ENCODE measurements around the gene PDGFC.
"Not testable (repeated sequence)": the region's sequence is repeated elsewhere in the genome, so short reads cannot be mapped to it uniquely, and the experiment has no call there.

Gene PDGFC

DNA sequence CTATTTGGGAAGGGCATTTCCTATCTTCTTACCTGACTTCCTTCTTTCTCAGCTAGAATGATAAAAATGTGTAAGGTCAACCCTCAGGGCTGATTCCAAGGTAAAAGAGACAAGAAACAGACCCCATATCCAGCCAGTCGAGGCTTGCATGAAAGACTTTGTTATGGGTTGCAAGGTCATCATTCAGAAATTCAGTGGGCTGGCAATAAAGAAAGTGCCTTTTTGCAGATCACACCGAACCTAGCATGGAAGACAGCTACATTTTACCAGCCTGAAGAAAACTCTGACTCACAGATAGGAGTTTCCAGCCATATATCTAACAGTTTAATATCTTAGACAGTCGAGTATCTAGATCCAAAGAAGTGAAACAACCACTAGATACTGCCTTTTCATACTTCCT, 87.4 kb downstream of the PDGFC start:
- H3K27me3 ChIP-seq (ENCODE audit: control insufficient read depth in 1 of 2, insufficient read depth in 2 of 2, low read length in 2 of 2) = no peaks in the 10 kb centered on the region
- no peak overlapping the region for H3K27ac ChIP-seq (ENCODE audit: low read length)
- H3K4me3 ChIP-seq (ENCODE audit: low read length in 2 of 2) = no peak overlapping the region
- no peaks in the 10 kb centered on the region for H3K9me3 ChIP-seq (ENCODE audit: control insufficient read depth in 2 of 2, low read length in 2 of 2)
- no peaks in the 10 kb centered on the region for H3K4me1 ChIP-seq (ENCODE audit: control insufficient read depth, insufficient read depth, low read length)
- H3K9ac ChIP-seq (ENCODE audit: low read length in 2 of 2) = no peak overlapping the region
- no peaks in the 10 kb centered on the region for H3K36me3 ChIP-seq (ENCODE audit: control insufficient read depth in 2 of 2, insufficient read depth in 2 of 2, low read length in 2 of 2)

DNA sequence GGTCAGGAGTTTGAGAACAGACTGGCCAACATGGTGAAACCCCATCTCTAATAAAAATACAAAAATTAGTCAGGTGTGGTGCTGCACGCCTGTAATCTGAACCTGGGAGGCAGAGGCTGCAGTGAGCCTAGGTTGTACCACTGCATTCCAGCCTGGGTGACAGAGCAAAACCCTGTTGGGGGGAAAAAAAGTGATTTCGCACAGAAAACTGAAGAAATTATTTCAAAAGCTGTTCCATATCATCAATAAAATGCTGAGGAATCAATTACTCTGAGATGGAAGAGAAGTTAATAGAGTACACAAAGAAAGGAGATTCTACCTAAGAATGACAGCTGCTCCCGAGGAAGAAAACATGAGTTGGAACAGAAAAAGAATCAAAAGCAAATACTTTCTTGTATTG, 95.9 kb downstream of the PDGFC start:
- Histone ChIP-seq H3K27ac (ENCODE audit: low read length) (no peak overlapping the region), H3K4me3 (ENCODE audit: low read length in 2 of 2) (no peak overlapping the region), H3K4me1 (ENCODE audit: control insufficient read depth, insufficient read depth, low read length) (no peaks in the 10 kb centered on the region), H3K9ac (ENCODE audit: low read length in 2 of 2) (no peak overlapping the region), H3K36me3 (ENCODE audit: control insufficient read depth in 2 of 2, insufficient read depth in 2 of 2, low read length in 2 of 2) (no peaks in the 10 kb centered on the region), H3K27me3 (ENCODE audit: control insufficient read depth in 1 of 2, insufficient read depth in 2 of 2, low read length in 2 of 2) (no peaks in the 10 kb centered on the region), H3K9me3 (ENCODE audit: control insufficient read depth in 2 of 2, low read length in 2 of 2) (no peaks in the 10 kb centered on the region)

DNA sequence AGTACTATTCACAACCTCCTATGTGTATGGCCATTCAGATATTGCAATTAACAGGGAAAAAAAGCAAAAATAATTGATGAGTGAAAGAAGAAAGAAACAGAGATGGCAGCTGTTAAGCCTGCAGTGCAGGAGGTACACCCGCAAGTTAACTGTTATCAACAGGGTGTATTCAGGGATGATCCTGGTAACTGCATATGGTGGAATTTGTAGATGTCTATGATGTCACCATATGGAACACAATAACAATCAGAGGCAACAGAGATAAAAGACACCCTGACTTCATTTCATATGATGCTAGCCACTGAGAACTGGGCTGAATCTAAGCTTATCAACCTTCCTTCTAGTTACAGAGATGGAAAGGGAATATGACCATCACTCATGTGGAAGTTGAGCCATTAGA, 96.5 kb downstream of the PDGFC start:
- no peak overlapping the region for H3K9ac ChIP-seq (ENCODE audit: low read length in 2 of 2)
- no peak overlapping the region for H3K4me3 ChIP-seq (ENCODE audit: low read length in 2 of 2)
- H3K27ac ChIP-seq (ENCODE audit: low read length) = no peak overlapping the region
- H3K4me1 ChIP-seq (ENCODE audit: control insufficient read depth, insufficient read depth, low read length) = no peaks in the 10 kb centered on the region
- no peaks in the 10 kb centered on the region for H3K9me3 ChIP-seq (ENCODE audit: control insufficient read depth in 2 of 2, low read length in 2 of 2)
- H3K36me3 ChIP-seq (ENCODE audit: control insufficient read depth in 2 of 2, insufficient read depth in 2 of 2, low read length in 2 of 2) = no peaks in the 10 kb centered on the region
- H3K27me3 ChIP-seq (ENCODE audit: control insufficient read depth in 1 of 2, insufficient read depth in 2 of 2, low read length in 2 of 2) = no peaks in the 10 kb centered on the region

DNA sequence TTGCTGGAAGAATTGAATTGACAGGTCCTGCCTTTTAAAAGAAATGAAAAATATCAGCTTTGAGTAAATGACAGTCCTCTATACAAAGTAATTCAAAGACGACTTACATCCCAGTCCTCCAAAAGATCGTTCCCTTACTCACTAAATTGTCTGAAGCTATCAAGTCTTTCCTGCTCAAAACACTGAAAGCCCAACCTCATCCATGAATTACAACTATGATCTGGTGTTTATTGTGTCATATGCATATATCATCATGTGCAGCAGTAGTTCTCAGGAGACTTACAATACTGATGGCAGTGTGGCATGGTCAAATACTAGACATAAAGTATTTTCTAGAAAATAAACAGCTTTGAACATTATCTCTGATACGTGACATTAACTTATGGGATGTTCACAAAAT, 97.8 kb downstream of the PDGFC start:
- Histone ChIP-seq H3K36me3 (ENCODE audit: control insufficient read depth in 2 of 2, insufficient read depth in 2 of 2, low read length in 2 of 2) (no peaks in the 10 kb centered on the region), H3K4me1 (ENCODE audit: control insufficient read depth, insufficient read depth, low read length) (no peaks in the 10 kb centered on the region), H3K27ac (ENCODE audit: low read length) (no peak overlapping the region), H3K9ac (ENCODE audit: low read length in 2 of 2) (no peak overlapping the region), H3K9me3 (ENCODE audit: control insufficient read depth in 2 of 2, low read length in 2 of 2) (no peaks in the 10 kb centered on the region), H3K4me3 (ENCODE audit: low read length in 2 of 2) (no peak overlapping the region), H3K27me3 (ENCODE audit: control insufficient read depth in 1 of 2, insufficient read depth in 2 of 2, low read length in 2 of 2) (no peaks in the 10 kb centered on the region)

DNA sequence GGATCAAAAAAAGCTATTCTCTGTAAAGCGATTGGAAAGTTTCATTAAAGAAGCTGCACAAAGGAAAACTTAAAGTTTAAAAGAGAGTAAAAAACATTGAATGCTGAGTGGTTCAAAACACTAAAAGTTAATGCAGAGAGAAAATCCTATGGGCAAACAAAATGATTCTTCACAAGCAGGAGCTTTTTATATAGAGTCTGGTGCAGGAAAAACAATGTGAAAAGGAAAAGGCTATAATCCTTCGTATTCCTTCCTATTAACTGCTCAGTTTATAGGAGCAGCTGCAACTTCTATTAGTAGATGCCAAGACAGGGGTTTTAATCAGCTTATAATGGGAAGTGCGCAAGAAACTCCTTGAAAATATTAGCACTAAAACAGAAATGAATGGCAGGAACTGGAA, 100.7 kb downstream of the PDGFC start:
- no peak overlapping the region for H3K4me3 ChIP-seq (ENCODE audit: low read length in 2 of 2)
- H3K27ac ChIP-seq (ENCODE audit: low read length) = no peak overlapping the region
- H3K9ac ChIP-seq (ENCODE audit: low read length in 2 of 2) = no peak overlapping the region
- H3K27me3 ChIP-seq (ENCODE audit: control insufficient read depth in 1 of 2, insufficient read depth in 2 of 2, low read length in 2 of 2) = no peaks in the 10 kb centered on the region
- no peaks in the 10 kb centered on the region for H3K36me3 ChIP-seq (ENCODE audit: control insufficient read depth in 2 of 2, insufficient read depth in 2 of 2, low read length in 2 of 2)
- peaks cover 0 to 3% of the 10 kb centered on the region in 2 donors for H3K9me3 ChIP-seq (ENCODE audit: control insufficient read depth in 2 of 2, low read length in 2 of 2)
- no peaks in the 10 kb centered on the region for H3K4me1 ChIP-seq (ENCODE audit: control insufficient read depth, insufficient read depth, low read length)

DNA sequence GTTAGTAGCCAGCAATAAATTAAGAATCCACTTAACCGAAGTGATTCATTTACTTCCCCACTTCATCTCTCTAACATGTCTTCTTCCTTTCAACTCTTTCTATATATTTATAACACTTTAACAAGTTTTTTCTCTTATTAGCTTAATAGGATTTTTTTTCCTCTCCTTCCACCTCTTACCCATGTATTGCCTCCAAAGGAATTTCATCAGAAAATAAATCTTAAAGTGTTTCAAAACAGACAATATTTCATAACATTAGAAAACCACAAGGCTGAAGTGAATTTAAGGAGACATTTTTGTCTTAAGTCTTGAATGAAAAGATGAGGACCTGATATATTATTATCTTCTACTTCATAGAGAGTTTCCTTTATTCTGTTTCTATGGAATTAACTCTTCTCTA, 101.5 kb downstream of the PDGFC start:
- H3K9ac ChIP-seq (ENCODE audit: low read length in 2 of 2) = no peak overlapping the region
- no peaks in the 10 kb centered on the region for H3K36me3 ChIP-seq (ENCODE audit: control insufficient read depth in 2 of 2, insufficient read depth in 2 of 2, low read length in 2 of 2)
- no peak overlapping the region for H3K4me3 ChIP-seq (ENCODE audit: low read length in 2 of 2)
- no peaks in the 10 kb centered on the region for H3K4me1 ChIP-seq (ENCODE audit: control insufficient read depth, insufficient read depth, low read length)
- no peak overlapping the region for H3K27ac ChIP-seq (ENCODE audit: low read length)
- no peaks in the 10 kb centered on the region for H3K27me3 ChIP-seq (ENCODE audit: control insufficient read depth in 1 of 2, insufficient read depth in 2 of 2, low read length in 2 of 2)
- H3K9me3 ChIP-seq (ENCODE audit: control insufficient read depth in 2 of 2, low read length in 2 of 2) = peaks cover 0 to 3% of the 10 kb centered on the region in 2 donors

DNA sequence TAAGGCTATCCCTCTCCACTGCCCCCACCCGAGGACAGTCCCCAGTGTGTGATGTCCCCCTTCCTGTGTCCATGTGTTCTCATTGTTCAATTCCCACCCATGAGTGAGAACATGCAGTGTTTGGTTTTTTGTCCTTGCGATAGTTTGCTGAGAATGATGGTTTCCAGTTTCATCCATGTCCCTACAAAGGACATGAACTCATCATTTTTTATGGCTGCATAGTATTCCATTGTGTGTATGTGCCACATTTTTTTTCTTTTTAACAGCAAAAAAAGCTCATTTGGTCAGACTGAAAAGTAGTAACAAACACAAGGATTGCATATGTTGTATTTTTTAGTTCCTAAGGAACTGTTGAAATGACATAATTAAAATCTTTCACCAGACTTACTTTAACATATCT, 105.5 kb downstream of the PDGFC start:
- H3K4me1 ChIP-seq (ENCODE audit: control insufficient read depth, insufficient read depth, low read length); H3K27me3 ChIP-seq (ENCODE audit: control insufficient read depth in 1 of 2, insufficient read depth in 2 of 2, low read length in 2 of 2); H3K27ac ChIP-seq (ENCODE audit: low read length); H3K36me3 ChIP-seq (ENCODE audit: control insufficient read depth in 2 of 2, insufficient read depth in 2 of 2, low read length in 2 of 2); H3K9me3 ChIP-seq (ENCODE audit: control insufficient read depth in 2 of 2, low read length in 2 of 2); H3K9ac ChIP-seq (ENCODE audit: low read length in 2 of 2); H3K4me3 ChIP-seq (ENCODE audit: low read length in 2 of 2): not testable (repeated sequence)

DNA sequence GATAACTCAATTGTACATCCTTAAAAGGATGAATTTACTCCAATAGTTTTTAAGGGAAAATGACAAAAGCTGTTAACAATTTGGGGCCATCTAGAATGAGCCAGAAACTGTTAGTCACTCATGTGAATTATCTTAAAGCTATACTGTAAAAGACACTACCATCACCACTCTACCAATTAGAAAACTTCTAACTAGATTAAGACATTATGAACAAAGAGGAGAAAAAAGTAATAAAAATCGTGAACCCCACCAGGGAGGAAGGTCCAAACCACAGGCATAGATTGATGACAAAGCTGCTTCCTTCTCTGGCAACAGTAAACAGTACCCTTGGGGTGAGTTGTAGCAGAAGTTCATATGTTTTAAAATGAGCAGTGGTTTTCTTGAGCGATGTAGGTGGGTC, 106.1 kb downstream of the PDGFC start:
- Histone ChIP-seq H3K9me3 (ENCODE audit: control insufficient read depth in 2 of 2, low read length in 2 of 2) (peaks cover 0 to 3% of the 10 kb centered on the region in 2 donors), H3K27me3 (ENCODE audit: control insufficient read depth in 1 of 2, insufficient read depth in 2 of 2, low read length in 2 of 2) (no peaks in the 10 kb centered on the region), H3K4me3 (ENCODE audit: low read length in 2 of 2) (no peak overlapping the region), H3K4me1 (ENCODE audit: control insufficient read depth, insufficient read depth, low read length) (no peaks in the 10 kb centered on the region), H3K36me3 (ENCODE audit: control insufficient read depth in 2 of 2, insufficient read depth in 2 of 2, low read length in 2 of 2) (no peaks in the 10 kb centered on the region), H3K9ac (ENCODE audit: low read length in 2 of 2) (no peak overlapping the region), H3K27ac (ENCODE audit: low read length) (no peak overlapping the region)

DNA sequence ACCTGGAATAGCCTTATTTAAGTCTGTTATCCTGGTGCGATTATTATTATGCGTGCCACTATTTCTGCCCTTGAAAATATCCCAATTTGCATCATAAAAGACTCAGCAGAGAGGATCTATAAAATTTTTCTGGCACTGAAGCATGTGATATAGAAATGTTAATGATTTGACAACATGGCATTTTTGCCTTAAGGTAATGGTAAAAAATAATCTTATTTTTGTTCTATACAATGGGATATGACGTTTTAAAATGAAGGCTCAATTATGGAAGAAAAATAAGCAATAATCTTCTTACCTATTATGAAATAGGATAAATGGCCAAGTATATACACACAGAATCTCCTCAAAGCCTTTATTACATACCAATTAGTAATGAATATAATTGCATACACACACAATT, 113.5 kb downstream of the PDGFC start:
- H3K9ac ChIP-seq (ENCODE audit: low read length in 2 of 2) = no peak overlapping the region
- no peaks in the 10 kb centered on the region for H3K36me3 ChIP-seq (ENCODE audit: control insufficient read depth in 2 of 2, insufficient read depth in 2 of 2, low read length in 2 of 2)
- H3K4me3 ChIP-seq (ENCODE audit: low read length in 2 of 2) = no peak overlapping the region
- no peak overlapping the region for H3K27ac ChIP-seq (ENCODE audit: low read length)
- H3K9me3 ChIP-seq (ENCODE audit: control insufficient read depth in 2 of 2, low read length in 2 of 2) = no peaks in the 10 kb centered on the region
- H3K27me3 ChIP-seq (ENCODE audit: control insufficient read depth in 1 of 2, insufficient read depth in 2 of 2, low read length in 2 of 2) = no peaks in the 10 kb centered on the region
- no peaks in the 10 kb centered on the region for H3K4me1 ChIP-seq (ENCODE audit: control insufficient read depth, insufficient read depth, low read length)

DNA sequence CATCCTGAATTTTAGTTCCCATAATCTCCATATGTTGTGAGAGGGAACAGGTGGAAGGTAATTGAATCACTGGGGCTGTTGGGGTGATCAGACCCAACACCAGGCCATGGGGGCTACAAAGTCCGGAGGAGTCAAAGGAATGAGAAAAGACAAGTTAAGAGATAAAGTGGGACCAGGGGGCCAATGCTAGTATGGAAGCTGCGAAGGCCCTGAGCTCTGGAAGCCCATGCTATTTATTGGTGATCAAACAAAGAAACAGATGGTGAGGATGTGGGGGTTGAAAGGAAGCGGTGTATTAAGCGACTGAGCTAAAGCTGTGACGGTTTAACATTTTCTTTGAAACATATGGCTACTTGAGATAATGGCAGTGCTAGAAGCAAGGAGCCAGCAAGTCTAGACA, 132.8 kb downstream of the PDGFC start:
- Histone ChIP-seq H3K27ac (ENCODE audit: low read length) (no peak overlapping the region), H3K27me3 (ENCODE audit: control insufficient read depth in 1 of 2, insufficient read depth in 2 of 2, low read length in 2 of 2) (no peaks in the 10 kb centered on the region), H3K4me1 (ENCODE audit: control insufficient read depth, insufficient read depth, low read length) (no peaks in the 10 kb centered on the region), H3K9ac (ENCODE audit: low read length in 2 of 2) (no peak overlapping the region), H3K4me3 (ENCODE audit: low read length in 2 of 2) (no peak overlapping the region), H3K9me3 (ENCODE audit: control insufficient read depth in 2 of 2, low read length in 2 of 2) (peaks cover 0 to 10% of the 10 kb centered on the region in 2 donors), H3K36me3 (ENCODE audit: control insufficient read depth in 2 of 2, insufficient read depth in 2 of 2, low read length in 2 of 2) (no peaks in the 10 kb centered on the region)

DNA sequence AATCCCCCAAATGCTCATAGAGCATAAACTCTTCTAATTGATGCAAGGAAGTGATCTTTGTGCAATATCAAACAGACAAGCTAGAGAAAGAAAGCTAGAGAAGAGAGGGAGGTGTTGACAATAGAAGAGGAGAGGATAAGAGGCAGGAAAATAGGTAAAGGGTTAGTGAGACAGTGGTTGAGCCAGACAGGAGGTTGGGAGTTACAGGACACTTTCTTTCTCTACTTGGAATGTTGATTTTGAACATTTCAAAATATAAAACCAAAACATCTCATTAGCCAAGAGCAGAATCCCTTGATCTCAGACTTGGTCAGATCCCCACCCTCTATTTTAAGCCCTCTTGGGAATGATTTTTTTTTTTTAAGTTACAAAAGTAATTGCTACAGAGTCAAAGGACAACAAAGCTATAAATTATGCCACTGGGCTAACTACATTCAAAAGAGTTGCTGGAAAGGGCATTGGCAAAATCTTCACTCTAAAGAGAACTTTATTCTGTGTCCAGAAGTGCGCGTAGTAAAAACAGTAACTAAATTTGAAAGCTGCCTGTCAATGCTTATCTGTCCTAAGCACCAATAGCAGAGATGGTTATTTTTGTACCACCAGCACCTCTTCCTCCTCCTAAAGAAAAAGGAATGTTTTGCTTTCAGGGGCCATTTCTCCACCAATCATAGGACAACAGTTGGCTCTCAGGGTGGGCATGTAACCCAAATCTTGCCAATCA, 133.8 kb downstream of the PDGFC start:
- Histone ChIP-seq H3K27ac (ENCODE audit: low read length) (no peak overlapping the region), H3K4me3 (ENCODE audit: low read length in 2 of 2) (no peak overlapping the region), H3K9me3 (ENCODE audit: control insufficient read depth in 2 of 2, low read length in 2 of 2) (peaks cover 0 to 10% of the 10 kb centered on the region in 2 donors)

More for the DNA sequence above, 133.8 kb downstream of the PDGFC start:
- Histone ChIP-seq H3K9ac (ENCODE audit: low read length in 2 of 2) (no peak overlapping the region), H3K36me3 (ENCODE audit: control insufficient read depth in 2 of 2, insufficient read depth in 2 of 2, low read length in 2 of 2) (no peaks in the 10 kb centered on the region), H3K27me3 (ENCODE audit: control insufficient read depth in 1 of 2, insufficient read depth in 2 of 2, low read length in 2 of 2) (no peaks in the 10 kb centered on the region), H3K4me1 (ENCODE audit: control insufficient read depth, insufficient read depth, low read length) (no peaks in the 10 kb centered on the region)
